ENCODE results near the gene CAPN15. TPM values are rescaled to one million over a fixed set of nuclear protein-coding genes. Genes with fewer than 3 reads are reported as not detected.
A peak's percentile ranks its signal among the peaks of the same experiment; 100 is the strongest.

Gene CAPN15
- total and polyA plus RNA-seq, 11 donors, result 12.0 to 35.5 (median 20.3) TPM

- WGBS, 4 donors, result 3 to 6% (median 6%) methylated on average over 21 to 26 of the region's 26 CpGs
- no peak for TF ChIP-seq CTCF (IDR thresholded peaks at IDR 0.05)
- TF ChIP-seq POLR2A (IDR thresholded peaks at IDR 0.05), result no peak
- intact Hi-C loops (cut with DNase I), result loop anchor here in 1 of 10 donors (1.0 to 10.0 kb wide), 2 partner anchors 43 to 102 kb away; partner anchors contain the start of genes PIGQ and RAB11FIP3
- Histone ChIP-seq H3K36me3 (peaks cover 0 to 4% (median 0%) of the 10 kb centered on the region in 9 donors), H3K4me3 (peak overlapping the region; percentile 58 to 94 (median 76)), H3K4me1 (peaks cover 11 to 53% (median 37%) of the 10 kb centered on the region in 12 donors), H3K27me3 (no peaks in the 10 kb centered on the region), H3K27ac (peak overlapping the region; percentile 89 to 100 (median 98)), H3K9me3 (no peaks in the 10 kb centered on the region)
- ATAC-seq, result peak; percentile 26 to 52 (median 34)
- DNase-seq, result peak in 4 of 5 donors; percentile 55 to 82 (median 76)
These were observed 1.1 kb upstream of the CAPN15 start for GRCh38 chr16:526181-527014.

- Histone ChIP-seq H3K4me3 (peak overlapping the region; percentile 58 to 94 (median 74)), H3K27me3 (no peaks in the 10 kb centered on the region), H3K4me1 (peaks cover 11 to 64% (median 41%) of the 10 kb centered on the region in 12 donors), H3K9me3 (no peaks in the 10 kb centered on the region), H3K27ac (peak overlapping the region; percentile 7 to 100 (median 80)), H3K36me3 (peaks cover 0 to 4% (median 0%) of the 10 kb centered on the region in 9 donors)
- TF ChIP-seq CTCF (IDR thresholded peaks at IDR 0.05) (no peak), POLR2A (IDR thresholded peaks at IDR 0.05) (no peak)
- peak in 1 of 5 donors; percentile 34 for DNase-seq
- intact Hi-C loops (cut with DNase I), result loop anchor here in 1 of 10 donors (2.0 to 10.0 kb wide), 2 partner anchors 62 to 104 kb away; partner anchors contain the start of genes RAB11FIP3 and RAB40C
- ATAC-seq, result peak in 3 of 4 donors; percentile 0 to 23 (median 0)
- 4 to 17% (median 6%) methylated on average over 18 to 55 of the region's 55 CpGs for WGBS, 4 donors
These were observed 849 bp downstream of the CAPN15 start for GRCh38 chr16:528111-529011.

- TF ChIP-seq CTCF (IDR thresholded peaks at IDR 0.05) (no peak), POLR2A (IDR thresholded peaks at IDR 0.05) (no peak)
- no peaks in the 10 kb centered on the region for H3K9me3 ChIP-seq
- no peaks in the 10 kb centered on the region for H3K27me3 ChIP-seq
- WGBS, 4 donors, result 46 to 62% (median 57%) methylated on average over 8 to 12 of the region's 12 CpGs
- H3K36me3 ChIP-seq, result peaks cover 0 to 4% (median 0%) of the 10 kb centered on the region in 9 donors
- ATAC-seq (no peak), DNase-seq (no peak)
- peak overlapping the region in 11 of 12 donors; percentile 7 to 100 (median 81) for H3K27ac ChIP-seq
- H3K4me1 ChIP-seq, result peaks cover 11 to 71% (median 44%) of the 10 kb centered on the region in 12 donors
- H3K4me3 ChIP-seq, result peak overlapping the region in 11 of 12 donors; percentile 58 to 94 (median 76)
- intact Hi-C loops (cut with DNase I), result loop anchor here in 1 of 10 donors (2.0 to 10.0 kb wide), 2 partner anchors 62 to 104 kb away; partner anchors contain the start of genes RAB11FIP3 and RAB40C
These were observed 1.6 kb downstream of the CAPN15 start for GRCh38 chr16:529012-529575.

Measured in heart left ventricle (tissue), 16 donors.